BE2C (cell line): ENCODE data around the gene RGS14.

ENCODE experiments used
- DNase-seq: peaks from one replicate; pipeline ENCODE4 v3.0.0-alpha.2; 2020
- H3K27me3 ChIP-seq: fragments of 250-450 bp; sonication (Bioruptor Pico); 2 replicates; pipeline ENCODE4 v1.5.1; 2020; ENCODE audit warnings: mild to moderate bottlenecking
- H3K36me3 ChIP-seq: fragments of 250-450 bp; sonication (Bioruptor Pico); 2 replicates; pipeline ENCODE4 v1.5.1; 2020; ENCODE audit warnings: mild to moderate bottlenecking
- H3K4me1 ChIP-seq: fragments of 250-450 bp; sonication (Bioruptor Pico); 2 replicates; pipeline ENCODE4 v1.5.1; 2020
- H3K4me3 ChIP-seq: 2 replicates; pipeline ENCODE4 v1.5.1; 2011; ENCODE audit warnings: low read depth, low read length
- H3K9me3 ChIP-seq: fragments of 250-450 bp; sonication (Bioruptor Pico); 2 replicates; pipeline ENCODE4 v1.5.1; 2020
- CTCF ChIP-seq: IDR thresholded peaks from 2 replicates; pipeline ENCODE4 v1.5.1; 2012; ENCODE audit warnings: mild to moderate bottlenecking, low read depth, low read length

RGS14 gene

GRCh38 chr5:177370488-177371119 is 12.9 kb downstream of the RGS14 start:
- Histone ChIP-seq H3K4me3 (peak overlapping the region; percentile 52), H3K36me3 (no peaks in the 10 kb centered on the region), H3K27me3 (no peaks in the 10 kb centered on the region), H3K9me3 (no peaks in the 10 kb centered on the region), H3K4me1 (peaks cover 7% of the 10 kb centered on the region)
- DNase-seq: peak; percentile 97
- peak; percentile 65 for TF ChIP-seq CTCF

- TF ChIP-seq CTCF: no peak
- no peak for DNase-seq
- H3K9me3 ChIP-seq: no peaks in the 10 kb centered on the region
- H3K27me3 ChIP-seq: no peaks in the 10 kb centered on the region
- H3K36me3 ChIP-seq: no peaks in the 10 kb centered on the region
- H3K4me3 ChIP-seq: peak overlapping the region; percentile 52
- peaks cover 2% of the 10 kb centered on the region for H3K4me1 ChIP-seq
These were observed 13.7 kb downstream of the RGS14 start for GRCh38 chr5:177371120-177372033.

DNA sequence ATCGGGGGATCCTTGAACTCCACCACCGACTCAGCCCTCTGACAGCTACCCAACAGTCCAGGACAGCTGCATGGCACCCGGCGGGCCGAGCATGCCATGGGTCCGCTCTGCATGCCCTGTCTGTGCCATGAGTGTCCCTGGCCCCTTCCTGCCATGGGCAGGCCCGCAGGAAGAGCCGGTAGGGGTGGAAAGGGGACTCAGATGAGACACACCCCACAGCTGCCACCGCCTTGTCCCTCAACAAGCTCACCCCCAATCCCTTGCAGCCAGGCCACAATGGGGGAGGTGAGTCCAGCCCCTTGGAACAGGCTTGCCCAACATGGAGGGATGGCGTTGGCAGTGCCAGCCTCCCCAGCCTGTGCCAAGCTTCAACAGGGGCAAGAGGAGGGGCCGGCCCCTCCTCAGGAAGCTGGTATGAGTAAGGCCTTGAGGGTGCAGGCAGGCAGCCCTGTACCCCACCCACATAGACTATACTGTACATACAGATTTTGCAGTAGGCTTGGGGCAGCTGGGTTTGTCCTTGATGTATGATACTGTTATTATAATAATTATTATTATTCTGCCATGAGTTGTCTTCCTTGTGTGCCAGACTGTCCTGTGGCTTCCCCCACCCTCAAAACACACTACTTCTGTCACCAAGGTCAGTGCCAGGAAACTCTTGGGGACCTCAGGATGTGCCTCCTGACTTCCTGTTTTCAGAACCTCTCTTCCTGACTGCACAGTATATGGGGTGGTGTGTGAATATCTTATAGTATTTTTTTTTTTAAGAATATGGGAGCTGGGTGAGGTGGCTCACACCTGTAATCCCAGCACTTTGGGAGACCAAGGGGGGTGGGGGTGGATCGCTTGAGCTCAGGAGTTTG is 14.5 kb downstream of the RGS14 start:
- no peak for DNase-seq
- Histone ChIP-seq H3K9me3 (no peaks in the 10 kb centered on the region), H3K4me3 (no peak overlapping the region), H3K36me3 (no peaks in the 10 kb centered on the region), H3K4me1 (no peaks in the 10 kb centered on the region), H3K27me3 (no peaks in the 10 kb centered on the region)
- TF ChIP-seq CTCF: no peak

GRCh38 chr5:177372910-177373309 is 15.2 kb downstream of the RGS14 start:
- no peaks in the 10 kb centered on the region for H3K36me3 ChIP-seq
- no peaks in the 10 kb centered on the region for H3K9me3 ChIP-seq
- no peaks in the 10 kb centered on the region for H3K27me3 ChIP-seq
- H3K4me1 ChIP-seq: no peaks in the 10 kb centered on the region
- no peak for TF ChIP-seq CTCF
- no peak for DNase-seq
- no peak overlapping the region for H3K4me3 ChIP-seq

GRCh38 chr5:177373806-177374205 is 16.1 kb downstream of the RGS14 start:
- TF ChIP-seq CTCF: no peak
- no peak overlapping the region for H3K4me3 ChIP-seq
- DNase-seq: no peak
- H3K4me1 ChIP-seq: no peaks in the 10 kb centered on the region
- H3K36me3 ChIP-seq: no peaks in the 10 kb centered on the region
- no peaks in the 10 kb centered on the region for H3K27me3 ChIP-seq
- no peaks in the 10 kb centered on the region for H3K9me3 ChIP-seq
